Upper lobe of left lung (tissue), 6 donors: ENCODE measurements around the gene SEMA4D. TPM values are rescaled to one million over a fixed set of nuclear protein-coding genes. Genes with fewer than 3 reads are reported as not detected.
A peak's percentile ranks its signal among the peaks of the same experiment; 100 is the strongest.

Experiments used
- ATAC-seq, 2 donors: fragments of 200-7000 bp; cut with Tn5 transposase; one replicate each; pipeline ENCODE4 v1.9.1; 2022; ENCODE audit warnings: mild to moderate bottlenecking in 2 of 2, moderate library complexity in 2 of 2; ENCODE audit not compliant: low FRiP score in 2 of 2
- DNase-seq, 2 donors: peaks; one replicate each; pipeline ENCODE4 v3.0.0-alpha.2; 2019 to 2020
- H3K27ac ChIP-seq, 4 donors: fragments of 200-600 bp; sonication (generic); one replicate each; pipeline ENCODE4 v1.5.1; 2016 to 2019
- H3K27me3 ChIP-seq, 4 donors: fragments of 200-600 bp; sonication (generic); one replicate each; pipeline ENCODE4 v1.5.1; 2017 to 2019
- H3K36me3 ChIP-seq, 4 donors: fragments of 200-600 bp; sonication (generic); one replicate each; pipeline ENCODE4 v1.5.1; 2016 to 2019
- H3K4me1 ChIP-seq, 4 donors: fragments of 200-600 bp; sonication (generic); one replicate each; pipeline ENCODE4 v1.5.1; 2018 to 2019
- H3K4me3 ChIP-seq, 4 donors: fragments of 200-600 bp; sonication (generic); one replicate each; pipeline ENCODE4 v1.5.1; 2017 to 2019; ENCODE audit warnings: mild to moderate bottlenecking in 2 of 4, moderate library complexity in 1 of 4
- H3K9me3 ChIP-seq, 4 donors: fragments of 200-600 bp; sonication (generic); one replicate each; pipeline ENCODE4 v1.5.1; 2018 to 2019
- EP300 ChIP-seq, 4 donors: sonication (generic); formaldehyde crosslinking; IDR thresholded peaks; one replicate each; pipeline ENCODE4 v1.5.1; 2017; ENCODE audit warnings: antibody characterized with exemption in 4 of 4, control low read depth in 2 of 4
- POLR2A ChIP-seq, 4 donors: fragments of 450-650 bp; IDR thresholded peaks; one replicate each; pipeline ENCODE4 v1.5.1; 2016 to 2017; ENCODE audit warnings: antibody characterized with exemption in 4 of 4, mild to moderate bottlenecking in 2 of 4
- POLR2AphosphoS5 ChIP-seq, 2 donors: sonication (generic); formaldehyde crosslinking; IDR thresholded peaks; one replicate each; pipeline ENCODE4 v1.5.1; 2017; ENCODE audit warnings: antibody characterized with exemption in 2 of 2
- WGBS, 2 donors: methylation state at CpG; one replicate each; pipeline ENCODE4 v1.1.5; 2017 to 2018; 5-methylcytosine and 5-hydroxymethylcytosine counted together
- total RNA-seq, 6 donors: library from RNA; depleted of rRNA in 4 of 6; stranded (reverse); fragments of >200 nt in 4 of 6; gene quantifications; one replicate each; pipeline versions ENCODE4 v1.1.0 to v1.2.1, GENCODE V29; 2016 to 2021
- TF ChIP-seq, protein P1 (sequence below), 6 experiments: fragments of 450-650 bp in 4 of 6; fragments of 200-600 bp in 2 of 6; sonication (generic) in 2 of 6; IDR thresholded peaks; one replicate each; pipeline ENCODE4 v1.5.1; 2016 to 2019; ENCODE audit warnings: antibody characterized with exemption in 6 of 6
- donor health status: DM: no; HTN: no; CAD: no; lungs with moderate emphysema.
- donor health status: DM: no; HTN: yes; CAD: no; lungs with severe emphysema.

The SEMA4D gene
- total RNA-seq, 6 donors from 2014 or later = 24.6 to 61.3 (median 41.8) TPM

DNA sequence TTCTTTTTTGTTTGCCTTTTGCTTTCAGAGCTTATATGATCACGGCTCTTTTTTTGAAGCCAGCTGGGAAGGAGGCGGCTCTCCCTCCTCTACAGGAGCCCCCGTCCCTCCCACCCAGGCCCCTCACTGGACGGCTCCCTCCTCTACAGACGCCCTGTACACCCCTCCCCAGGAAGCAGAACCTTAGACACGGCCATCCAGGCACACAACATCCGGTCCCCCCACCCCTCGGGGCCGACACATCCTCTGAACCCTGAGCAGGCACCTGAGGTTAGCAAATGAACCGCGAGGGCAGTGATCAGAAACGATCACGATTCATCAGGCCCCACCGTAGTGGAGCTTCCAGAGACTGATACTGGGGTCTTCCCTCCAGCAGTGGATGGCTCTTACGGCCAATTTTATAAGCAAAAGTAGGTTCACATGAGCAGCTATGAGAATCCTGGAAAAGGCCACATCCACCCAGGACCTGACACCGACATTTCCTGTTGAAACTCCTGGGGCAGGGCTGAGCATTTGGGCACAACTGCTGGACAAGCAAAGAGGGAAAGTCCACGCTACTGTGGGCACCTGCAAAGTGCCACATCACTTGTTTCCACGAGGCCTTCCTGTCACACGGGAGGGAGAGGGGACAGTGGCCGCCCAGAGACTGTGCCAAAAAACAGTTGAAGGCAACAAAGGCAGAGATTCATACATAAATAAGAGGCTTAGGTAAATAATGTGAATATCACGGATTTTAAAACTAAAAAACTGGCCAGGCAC is 78.9 kb downstream of the SEMA4D start:
- no peak for DNase-seq
- H3K4me3 ChIP-seq = no peak overlapping the region
- ATAC-seq = no peak

DNA sequence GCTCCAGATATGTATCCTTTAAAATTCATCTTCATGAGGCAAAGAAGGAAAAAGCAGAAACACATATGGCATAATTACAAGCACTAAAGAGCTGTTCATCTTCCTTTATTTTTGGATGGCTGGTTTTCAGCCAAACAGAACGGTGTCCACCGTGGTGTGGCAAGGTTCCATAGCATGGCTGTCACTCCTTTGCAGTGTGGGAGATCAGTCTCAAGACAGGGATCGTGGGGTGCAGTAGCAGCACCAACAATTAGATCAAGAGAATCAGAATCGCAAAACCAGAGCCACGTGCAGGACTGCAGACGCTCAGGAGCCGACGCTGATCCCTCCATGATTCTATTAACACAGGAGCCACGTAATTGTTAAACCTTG is 79.5 kb downstream of the SEMA4D start:
- DNase-seq (no peak), ATAC-seq (no peak)
- Histone ChIP-seq H3K9me3 (no peaks in the 10 kb centered on the region), H3K27me3 (no peaks in the 10 kb centered on the region), H3K4me3 (no peak overlapping the region), H3K36me3 (no peaks in the 10 kb centered on the region), H3K27ac (peak overlapping the region in 1 of 4 donors; percentile 21), H3K4me1 (peaks cover 0 to 20% (median 10%) of the 10 kb centered on the region in 4 donors)
- WGBS, 2 donors = 64 to 68% methylated on average over 8 to 9 of the region's 9 CpGs
- no peak for TF ChIP-seq EP300 (IDR thresholded peaks at IDR 0.05)
- TF ChIP-seq POLR2AphosphoS5 (IDR thresholded peaks at IDR 0.05) = no peak
- no peak for TF ChIP-seq POLR2A (IDR thresholded peaks at IDR 0.05)
- TF ChIP-seq, protein P1, sequence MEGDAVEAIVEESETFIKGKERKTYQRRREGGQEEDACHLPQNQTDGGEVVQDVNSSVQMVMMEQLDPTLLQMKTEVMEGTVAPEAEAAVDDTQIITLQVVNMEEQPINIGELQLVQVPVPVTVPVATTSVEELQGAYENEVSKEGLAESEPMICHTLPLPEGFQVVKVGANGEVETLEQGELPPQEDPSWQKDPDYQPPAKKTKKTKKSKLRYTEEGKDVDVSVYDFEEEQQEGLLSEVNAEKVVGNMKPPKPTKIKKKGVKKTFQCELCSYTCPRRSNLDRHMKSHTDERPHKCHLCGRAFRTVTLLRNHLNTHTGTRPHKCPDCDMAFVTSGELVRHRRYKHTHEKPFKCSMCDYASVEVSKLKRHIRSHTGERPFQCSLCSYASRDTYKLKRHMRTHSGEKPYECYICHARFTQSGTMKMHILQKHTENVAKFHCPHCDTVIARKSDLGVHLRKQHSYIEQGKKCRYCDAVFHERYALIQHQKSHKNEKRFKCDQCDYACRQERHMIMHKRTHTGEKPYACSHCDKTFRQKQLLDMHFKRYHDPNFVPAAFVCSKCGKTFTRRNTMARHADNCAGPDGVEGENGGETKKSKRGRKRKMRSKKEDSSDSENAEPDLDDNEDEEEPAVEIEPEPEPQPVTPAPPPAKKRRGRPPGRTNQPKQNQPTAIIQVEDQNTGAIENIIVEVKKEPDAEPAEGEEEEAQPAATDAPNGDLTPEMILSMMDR (IDR thresholded peaks at IDR 0.05) = no peak

More for the DNA sequence above, 78.9 kb downstream of the SEMA4D start:
- Histone ChIP-seq H3K27me3 (no peaks in the 10 kb centered on the region), H3K36me3 (no peaks in the 10 kb centered on the region), H3K4me1 (peaks cover 0 to 22% (median 10%) of the 10 kb centered on the region in 4 donors), H3K27ac (peak overlapping the region in 1 of 4 donors; percentile 21), H3K9me3 (no peaks in the 10 kb centered on the region)
- WGBS, 2 donors = 69 to 72% methylated on average over 15 to 17 of the region's 21 CpGs
- TF ChIP-seq POLR2AphosphoS5 (IDR thresholded peaks at IDR 0.05) (no peak), POLR2A (IDR thresholded peaks at IDR 0.05) (no peak), EP300 (IDR thresholded peaks at IDR 0.05) (no peak)
- TF ChIP-seq, protein P1 (IDR thresholded peaks at IDR 0.05) = no peak

DNA sequence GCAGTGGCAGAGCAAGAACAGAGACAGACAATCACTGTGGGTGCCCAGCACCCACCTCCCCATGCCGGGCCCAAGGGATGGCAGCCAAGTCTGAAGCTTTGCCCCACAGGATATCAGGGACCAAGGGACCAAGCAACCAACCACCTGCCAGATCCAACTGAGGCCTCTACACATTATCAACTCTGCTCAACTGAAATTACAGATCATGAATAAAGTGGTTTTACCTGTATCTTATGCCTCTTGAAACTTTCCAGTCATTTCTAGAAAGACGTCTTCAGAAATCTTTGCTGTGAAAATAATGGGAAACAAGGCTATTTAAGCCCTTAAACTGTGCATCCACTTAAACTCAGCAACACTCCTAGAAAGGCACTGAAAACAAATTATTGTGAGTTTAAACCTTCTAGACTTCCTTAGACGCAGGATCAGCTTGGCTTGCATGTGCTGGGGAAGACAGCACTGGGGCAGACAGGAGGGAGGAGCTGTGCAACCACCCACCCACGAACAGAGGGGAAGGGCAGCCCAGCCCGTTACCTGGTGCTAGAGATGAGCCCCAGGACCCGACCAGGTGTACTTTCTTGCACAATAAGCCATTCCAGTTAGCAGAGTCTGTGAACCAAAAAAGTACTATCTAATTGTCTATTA is 80.0 kb downstream of the SEMA4D start:
- Histone ChIP-seq H3K36me3 (no peaks in the 10 kb centered on the region), H3K9me3 (no peaks in the 10 kb centered on the region), H3K4me1 (peaks cover 0 to 18% (median 10%) of the 10 kb centered on the region in 4 donors), H3K4me3 (no peak overlapping the region), H3K27ac (peak overlapping the region in 1 of 4 donors; percentile 21), H3K27me3 (no peaks in the 10 kb centered on the region)
- ATAC-seq (no peak), DNase-seq (no peak)
- WGBS, 2 donors = 70 to 71% methylated on average over 6 of the region's 6 CpGs
- TF ChIP-seq, protein P1 (IDR thresholded peaks at IDR 0.05) = no peak
- TF ChIP-seq EP300 (IDR thresholded peaks at IDR 0.05) (no peak), POLR2AphosphoS5 (IDR thresholded peaks at IDR 0.05) (no peak), POLR2A (IDR thresholded peaks at IDR 0.05) (no peak)

DNA sequence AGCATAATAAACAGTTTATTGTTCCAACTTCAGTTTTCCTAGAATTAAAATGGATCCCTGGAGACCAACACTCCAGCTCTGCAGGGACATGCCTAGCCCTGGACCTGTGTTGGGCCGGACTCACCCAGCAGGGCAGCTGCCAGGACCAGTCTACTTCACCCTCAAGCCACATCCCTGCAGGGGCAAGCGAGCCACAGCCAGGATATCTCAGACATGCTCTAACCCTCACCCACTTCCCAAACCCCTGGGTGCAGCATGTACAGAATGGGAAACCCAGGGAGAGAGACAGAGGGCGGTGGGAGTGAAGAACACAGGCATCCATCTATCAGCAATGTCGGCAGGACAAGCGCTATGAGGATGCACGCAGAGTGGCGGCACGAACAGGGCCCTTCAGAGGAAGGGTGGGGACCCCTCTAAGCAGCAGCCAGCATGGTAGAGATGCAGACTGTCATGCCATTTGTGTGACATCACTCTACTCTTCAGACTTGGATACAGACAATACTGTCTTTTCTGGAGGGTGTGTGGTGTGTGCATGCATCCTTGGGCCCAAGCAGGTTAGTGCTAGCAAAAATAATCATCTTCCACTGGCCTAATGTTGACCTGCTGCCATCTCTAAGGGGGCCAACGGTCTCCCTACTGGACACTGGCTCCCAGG is 83.1 kb downstream of the SEMA4D start:
- TF ChIP-seq EP300 (IDR thresholded peaks at IDR 0.05) (no peak), POLR2A (IDR thresholded peaks at IDR 0.05) (no peak)
- TF ChIP-seq, protein P1 (IDR thresholded peaks at IDR 0.05) = no peak
- Histone ChIP-seq H3K4me1 (peaks cover 0 to 8% (median 5%) of the 10 kb centered on the region in 4 donors), H3K36me3 (no peaks in the 10 kb centered on the region), H3K4me3 (no peak overlapping the region), H3K9me3 (no peaks in the 10 kb centered on the region), H3K27me3 (no peaks in the 10 kb centered on the region), H3K27ac (no peak overlapping the region)
- ATAC-seq = no peak
- WGBS, 2 donors = 97 to 99% methylated on average over 7 to 9 of the region's 9 CpGs
- no peak for DNase-seq
